Heart left ventricle (tissue), 13 donors: ENCODE data around the gene DHX57.

Experiments
- CTCF ChIP-seq, 12 donors: fragments of 200-600 bp; sonication (generic) in 4 of 12; IDR thresholded peaks; one replicate each; pipeline versions ENCODE4 v1.5.0 to v1.8.0; 2018 to 2022; ENCODE audit warnings: antibody characterized with exemption in 12 of 12, mild to moderate bottlenecking in 5 of 12
- POLR2A ChIP-seq, 2 donors: fragments of 450-650 bp; IDR thresholded peaks; one replicate each; pipeline ENCODE4 v1.6.1; 2017; ENCODE audit warnings: antibody characterized with exemption in 2 of 2, mild to moderate bottlenecking in 2 of 2, moderate library complexity in 2 of 2
- donor health status: ischemic (EF 13 %, LVEDD 7.1; RV severe dilation, severe dysfunction).
- donor health status: DM: no; HTN: yes; CAD: no.
- donor health status: DM: no; HTN: no; CAD: no.
- donor health status: ischemic (EF 25% LVEDD 6.9; RV normal size, moderate dysfunction).
- donor health status: ischemic (EF 25% LVEDD 5.7; RV mildly dilated, moderate dysfunction).
- donor health status: ischemic (EF 35%, LVEDD 5.7; RV mildly dilated, moderate dysfunction).
- donor health status: nonischemic (EF 11% LVEDD 7.7; RV severe dilation, severe dysfunction).
- donor health status: DM: yes; HTN: yes; CAD: no.
- donor health status: PGD.
- donor health status: ischemic (EF 29% LVEDD 5.4; RV normal size, mild dysfunction).
- donor health status: nonischemic (EF 23%, LVEDD 6.1; RV moderate dilation, normal function).

GRCh38 chr2:38911191-38911590 lies 35.5 kb upstream of the DHX57 start:
- TF ChIP-seq POLR2A (IDR thresholded peaks at IDR 0.05) (no peak), CTCF (IDR thresholded peaks at IDR 0.05) (no peak)
